NT2/D1 (cell line): Measurements from ENCODE around the gene CIITA.

ENCODE experiments used
- DNase-seq: peaks from one replicate; pipeline ENCODE4 v3.0.0-alpha.2; 2011; ENCODE audit warnings: low read depth, low spot score
- H3K27me3 ChIP-seq: 2 replicates; pipeline ENCODE4 v1.6.0; 2011; ENCODE audit warnings: mild to moderate bottlenecking; ENCODE audit not compliant: insufficient read length, insufficient read depth
- H3K36me3 ChIP-seq: 2 replicates; pipeline ENCODE4 v1.6.1; 2011; ENCODE audit warnings: mild to moderate bottlenecking, low read length, mixed read lengths; ENCODE audit not compliant: insufficient read depth, insufficient read length
- H3K4me1 ChIP-seq: 2 replicates; pipeline ENCODE4 v1.5.1; 2011; ENCODE audit not compliant: insufficient read depth, insufficient read length
- H3K4me3 ChIP-seq: 2 replicates; pipeline ENCODE4 v1.5.1; 2011; ENCODE audit warnings: low read depth; ENCODE audit not compliant: insufficient read length
- H3K9ac ChIP-seq: 2 replicates; pipeline ENCODE4 v1.6.0; 2011; ENCODE audit warnings: low read depth; ENCODE audit not compliant: insufficient read length
- H3K9me3 ChIP-seq: 2 replicates; pipeline ENCODE4 v1.5.1; 2011; ENCODE audit warnings: mild to moderate bottlenecking, low read length; ENCODE audit not compliant: insufficient read depth
- SUZ12 ChIP-seq: IDR thresholded peaks from 2 replicates; pipeline ENCODE4 v1.6.1; 2011; ENCODE audit not compliant: insufficient read length, insufficient read depth; ENCODE audit errors: extremely low read depth
- YY1 ChIP-seq: IDR thresholded peaks from 2 replicates; pipeline ENCODE4 v1.6.1; 2011; ENCODE audit not compliant: insufficient read length, insufficient read depth
- ZNF274 ChIP-seq: IDR thresholded peaks from 2 replicates; pipeline ENCODE4 v1.6.1; 2011; ENCODE audit warnings: mild to moderate bottlenecking, low read depth, low read length

The CIITA gene

GRCh38 chr16:10945065-10945787 lies 68.2 kb downstream of the CIITA start:
- peak overlapping the region; percentile 76 for H3K9ac ChIP-seq
- no peak for DNase-seq
- TF ChIP-seq SUZ12 (no peak), YY1 (no peak), ZNF274 (no peak)
- H3K36me3 ChIP-seq, result peaks cover 5% of the 10 kb centered on the region
- H3K9me3 ChIP-seq, result no peaks in the 10 kb centered on the region
- H3K27me3 ChIP-seq, result peaks cover 15% of the 10 kb centered on the region
- peaks cover 22% of the 10 kb centered on the region for H3K4me1 ChIP-seq
- peak overlapping the region; percentile 78 for H3K4me3 ChIP-seq

DNA sequence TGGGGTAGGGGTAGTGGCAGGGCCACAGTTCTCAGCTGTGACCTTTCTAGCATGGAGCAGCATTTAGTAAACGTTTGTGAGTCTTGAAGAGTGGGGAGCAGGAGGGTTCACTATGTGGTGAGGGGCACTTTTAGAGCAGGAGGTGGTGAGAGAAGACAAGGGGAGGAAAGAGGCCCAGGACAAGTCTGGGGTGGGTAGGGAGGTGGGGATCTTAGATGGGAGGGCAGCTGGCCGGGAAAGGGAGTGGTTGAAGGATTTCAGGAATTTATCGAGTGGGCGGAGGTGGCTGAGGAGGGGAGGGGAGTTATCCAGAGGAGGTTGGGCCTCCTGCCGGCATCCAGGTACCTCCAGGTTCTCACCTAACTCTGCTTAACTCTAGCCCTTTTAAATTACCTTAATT lies 69.3 kb downstream of the CIITA start:
- Histone ChIP-seq H3K9me3 (no peaks in the 10 kb centered on the region), H3K9ac (no peak overlapping the region), H3K4me1 (peaks cover 17% of the 10 kb centered on the region), H3K36me3 (no peaks in the 10 kb centered on the region), H3K4me3 (no peak overlapping the region), H3K27me3 (peaks cover 13% of the 10 kb centered on the region)
- TF ChIP-seq SUZ12 (no peak), YY1 (no peak), ZNF274 (no peak)
- no peak for DNase-seq

DNA sequence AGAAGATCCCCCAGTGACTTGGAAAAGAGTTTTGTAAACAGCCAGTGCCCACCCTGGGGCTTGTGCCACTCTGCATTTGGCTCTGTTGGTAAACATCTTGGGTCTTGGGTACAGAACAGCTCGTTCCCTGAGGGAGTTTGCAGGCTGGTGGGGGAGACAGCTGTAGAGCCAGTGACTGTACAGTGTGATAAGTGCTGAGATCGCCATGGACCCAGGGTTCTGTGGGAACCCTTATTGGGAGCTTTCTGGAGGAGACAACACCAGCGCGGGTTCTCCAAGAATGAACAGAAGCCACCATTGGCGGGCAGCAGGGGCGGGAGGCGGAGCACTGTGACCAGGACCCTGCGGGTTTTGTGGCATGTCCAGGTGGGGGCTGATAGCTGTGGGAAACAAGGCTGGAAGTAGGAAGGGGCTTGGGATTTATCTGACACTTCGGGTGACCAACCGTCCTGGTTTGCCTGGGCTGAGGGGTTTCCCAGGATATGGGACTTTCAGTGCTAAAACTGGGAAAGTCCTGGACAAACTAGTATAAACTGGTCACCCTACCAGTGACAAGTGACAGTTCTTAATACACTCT lies 70.3 kb downstream of the CIITA start:
- H3K9ac ChIP-seq, result no peak overlapping the region
- no peaks in the 10 kb centered on the region for H3K36me3 ChIP-seq
- H3K4me1 ChIP-seq, result peaks cover 17% of the 10 kb centered on the region
- no peaks in the 10 kb centered on the region for H3K9me3 ChIP-seq
- H3K4me3 ChIP-seq, result no peak overlapping the region
- no peak for DNase-seq
- peaks cover 11% of the 10 kb centered on the region for H3K27me3 ChIP-seq
- TF ChIP-seq ZNF274, result no peak
- no peak for TF ChIP-seq YY1
- no peak for TF ChIP-seq SUZ12

DNA sequence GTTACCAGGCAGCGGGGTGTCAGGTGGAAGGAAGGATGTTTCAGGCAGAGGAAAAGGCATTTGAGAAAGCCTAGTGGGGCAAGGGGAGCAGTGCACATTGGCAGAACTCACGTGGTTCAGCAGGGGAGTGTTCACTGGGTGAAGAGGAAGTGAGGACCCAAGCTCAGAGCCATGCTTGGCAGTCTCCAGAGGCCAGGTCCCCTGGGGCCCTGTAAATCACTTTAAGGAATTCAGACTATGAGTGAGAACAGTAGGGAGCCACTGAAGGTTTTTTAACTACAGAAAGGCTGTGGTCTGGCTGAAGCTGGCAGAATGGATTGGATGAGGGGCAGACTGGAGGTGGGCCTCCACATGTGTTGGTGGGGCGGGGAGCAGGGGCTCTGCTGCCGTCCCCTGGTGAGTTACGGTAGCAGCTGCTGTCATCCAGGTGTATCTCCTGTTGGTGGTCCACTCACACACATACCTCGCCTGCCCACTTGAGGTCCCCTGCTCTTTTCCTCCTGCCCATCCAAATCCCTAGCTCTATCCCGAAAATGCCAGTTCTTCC lies 72.5 kb downstream of the CIITA start:
- Histone ChIP-seq H3K9ac (no peak overlapping the region), H3K9me3 (no peaks in the 10 kb centered on the region), H3K4me3 (no peak overlapping the region), H3K36me3 (no peaks in the 10 kb centered on the region), H3K4me1 (peaks cover 19% of the 10 kb centered on the region), H3K27me3 (no peaks in the 10 kb centered on the region)
- no peak for TF ChIP-seq SUZ12
- DNase-seq, result peak; percentile 48

GRCh38 chr16:10950393-10950792 lies 73.4 kb downstream of the CIITA start:
- TF ChIP-seq ZNF274 (no peak), YY1 (no peak), SUZ12 (no peak)
- Histone ChIP-seq H3K9ac (peak overlapping the region; percentile 17), H3K9me3 (no peaks in the 10 kb centered on the region), H3K4me1 (peaks cover 18% of the 10 kb centered on the region), H3K27me3 (no peaks in the 10 kb centered on the region), H3K36me3 (no peaks in the 10 kb centered on the region), H3K4me3 (no peak overlapping the region)
- DNase-seq, result no peak

DNA sequence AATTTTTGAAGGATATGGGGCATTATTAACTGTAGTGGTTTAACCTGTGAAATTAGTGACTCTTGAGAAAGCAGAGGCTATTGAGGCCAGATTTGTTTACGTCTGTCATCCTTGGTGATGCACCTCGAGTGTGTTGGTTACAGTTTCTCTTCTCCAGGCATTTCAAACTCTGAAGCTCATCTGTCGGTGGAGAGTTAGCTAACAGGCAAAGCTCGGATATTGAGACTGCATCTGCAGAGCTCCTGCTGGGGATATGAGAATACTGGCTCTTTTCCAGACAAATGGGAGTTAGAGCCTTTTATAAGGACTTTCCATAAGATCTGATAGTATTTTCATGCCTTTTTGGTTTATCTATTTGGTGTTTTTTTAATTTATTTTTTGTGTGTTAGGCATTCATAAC lies 74.0 kb downstream of the CIITA start:
- Histone ChIP-seq H3K9ac (no peak overlapping the region), H3K36me3 (no peaks in the 10 kb centered on the region), H3K4me1 (peaks cover 15% of the 10 kb centered on the region), H3K4me3 (no peak overlapping the region), H3K27me3 (no peaks in the 10 kb centered on the region), H3K9me3 (no peaks in the 10 kb centered on the region)
- no peak for DNase-seq
- TF ChIP-seq SUZ12, result no peak
- no peak for TF ChIP-seq ZNF274
- TF ChIP-seq YY1, result no peak

- no peak for DNase-seq
- no peak overlapping the region for H3K4me3 ChIP-seq
- H3K9ac ChIP-seq, result no peak overlapping the region
- TF ChIP-seq YY1, result no peak
- no peak for TF ChIP-seq ZNF274
- no peak for TF ChIP-seq SUZ12
- H3K27me3 ChIP-seq, result no peaks in the 10 kb centered on the region
- peaks cover 18% of the 10 kb centered on the region for H3K36me3 ChIP-seq
- peaks cover 2% of the 10 kb centered on the region for H3K4me1 ChIP-seq
- no peaks in the 10 kb centered on the region for H3K9me3 ChIP-seq
These were observed 77.9 kb downstream of the CIITA start for GRCh38 chr16:10954903-10955302.
